NCI-H2081 (cell line): ENCODE measurements around the gene SLC27A3.
A peak's percentile ranks its signal among the peaks of the same experiment; 100 is the strongest.
"Not testable (repeated sequence)": the region's sequence is repeated elsewhere in the genome, so short reads cannot be mapped to it uniquely, and the experiment has no call there.

Source experiments
- DNase-seq, 2 experiments: peaks; one replicate each; lab custom pipeline; 2025; lab: John Stamatoyannopoulos, UW

SLC27A3 gene

DNA sequence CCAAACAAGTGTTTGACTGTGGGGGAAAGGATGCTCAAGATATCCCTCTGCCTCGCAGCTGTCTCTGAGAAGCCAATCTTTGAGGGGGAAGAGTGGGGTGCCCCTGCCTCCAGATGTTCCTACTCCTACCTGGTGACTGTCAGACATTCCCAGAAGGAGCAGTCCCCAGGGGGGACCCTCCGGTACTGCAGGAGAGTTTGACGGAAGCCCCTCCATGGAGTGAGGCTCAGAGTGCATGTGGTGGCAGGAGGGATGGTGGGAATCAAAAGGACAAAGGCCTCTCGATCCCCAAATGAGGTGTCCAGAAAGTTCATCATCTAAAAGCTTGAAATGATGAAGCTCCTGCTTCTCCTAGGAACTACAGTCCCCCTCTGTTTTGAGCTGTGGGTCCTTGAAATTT, 5.3 kb downstream of the SLC27A3 start:
- no peak for DNase-seq

DNA sequence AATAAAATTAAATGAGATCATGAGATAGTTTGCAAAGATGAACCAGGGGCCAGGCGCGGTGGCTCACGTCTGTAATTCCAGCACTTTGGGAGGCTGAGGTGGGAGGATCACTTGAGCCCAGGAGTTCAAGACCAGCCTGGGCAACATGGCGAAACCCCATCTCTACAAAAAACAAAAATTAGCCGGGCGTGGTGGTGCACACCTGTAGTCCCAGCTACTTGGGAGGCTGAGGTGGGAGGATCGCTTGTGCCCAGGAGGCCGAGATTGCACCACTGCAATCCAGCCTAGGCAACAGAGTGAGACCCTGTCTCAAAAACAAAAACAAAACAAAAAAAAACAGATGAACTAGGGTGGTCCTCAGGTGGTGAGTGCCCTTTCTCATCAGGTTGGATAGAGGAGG, 7.4 kb downstream of the SLC27A3 start:
- DNase-seq = not testable (repeated sequence)

DNA sequence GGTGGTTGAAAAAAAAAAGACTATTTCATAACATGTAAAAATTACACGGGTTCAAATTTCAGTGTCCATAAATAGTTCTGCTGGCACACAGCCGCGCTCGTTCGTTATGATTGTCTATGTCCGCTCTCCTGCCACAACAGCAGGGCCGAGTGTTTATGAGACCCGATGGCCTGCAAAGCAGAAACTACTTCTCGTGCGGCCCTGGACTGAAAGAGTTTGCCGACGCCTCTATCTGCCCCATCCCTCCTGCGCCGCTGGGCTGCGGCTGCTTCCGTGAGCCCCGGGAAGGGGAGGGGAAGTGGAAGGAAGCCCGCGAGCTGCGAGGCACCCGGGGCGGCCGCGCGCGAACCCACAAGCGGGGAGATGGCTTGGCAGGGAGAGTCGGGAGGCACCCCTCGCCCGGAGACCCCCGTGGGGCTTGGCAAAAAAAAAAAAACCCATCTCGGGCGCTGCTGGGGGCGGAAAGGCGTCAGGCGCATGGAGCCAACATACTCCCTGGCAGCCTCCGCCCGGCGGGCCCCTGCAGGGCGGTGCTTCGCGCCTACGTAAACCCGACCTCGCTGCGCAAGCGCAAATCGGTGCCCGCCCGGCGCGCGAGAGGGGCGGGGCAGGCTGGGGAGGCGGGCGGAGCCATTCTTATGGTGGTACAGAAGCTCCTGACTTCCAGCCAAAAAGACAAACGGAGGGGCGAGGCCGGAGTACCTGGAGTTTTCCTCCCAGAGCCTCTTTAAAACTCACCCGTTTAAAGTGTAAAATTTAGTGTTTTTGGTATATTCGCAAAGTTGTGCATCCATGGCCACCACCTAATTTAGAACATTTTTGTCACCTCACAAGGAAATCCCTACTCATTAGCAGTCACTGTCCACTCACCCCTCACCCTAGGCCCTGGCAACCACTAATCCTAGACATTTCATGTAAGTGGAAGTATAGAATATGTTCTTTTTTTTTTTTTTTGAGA, 8.3 kb downstream of the SLC27A3 start:
- peak; percentile 94 to 96 for DNase-seq

DNA sequence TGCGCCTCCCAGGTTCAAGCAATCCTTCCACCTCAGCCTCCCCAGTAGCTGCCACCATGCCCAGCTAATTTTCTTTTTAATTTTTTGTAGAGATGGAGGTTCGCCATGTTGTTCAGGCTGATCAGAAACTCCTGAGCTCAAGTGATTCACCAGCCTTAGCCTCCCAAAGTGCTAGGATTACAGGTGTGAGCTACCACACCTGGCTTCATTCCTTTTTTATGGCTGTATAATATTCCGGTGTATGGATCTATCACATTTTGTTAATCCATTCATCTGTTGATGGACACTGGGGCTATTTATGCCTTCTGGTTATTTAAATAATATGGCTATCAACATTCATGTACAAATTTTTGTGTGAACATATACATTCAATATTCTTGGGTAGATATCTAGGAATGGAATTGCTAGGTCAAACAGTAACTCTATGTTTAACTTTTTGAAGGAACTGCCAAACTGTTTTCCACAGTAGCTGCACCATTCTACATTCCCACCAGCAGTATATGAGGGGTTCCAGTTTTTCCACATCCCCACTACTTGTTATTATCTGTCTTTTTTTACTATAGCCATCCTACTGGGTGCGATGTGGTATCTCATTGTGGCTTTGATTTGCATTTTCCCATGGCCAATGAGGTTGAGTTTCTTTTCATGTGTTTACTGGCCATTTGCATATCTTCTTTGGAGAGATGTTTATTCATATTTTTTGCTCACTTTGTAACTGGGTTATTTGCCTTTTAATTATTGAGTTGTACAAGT, 11.0 kb downstream of the SLC27A3 start:
- no peak for DNase-seq

DNA sequence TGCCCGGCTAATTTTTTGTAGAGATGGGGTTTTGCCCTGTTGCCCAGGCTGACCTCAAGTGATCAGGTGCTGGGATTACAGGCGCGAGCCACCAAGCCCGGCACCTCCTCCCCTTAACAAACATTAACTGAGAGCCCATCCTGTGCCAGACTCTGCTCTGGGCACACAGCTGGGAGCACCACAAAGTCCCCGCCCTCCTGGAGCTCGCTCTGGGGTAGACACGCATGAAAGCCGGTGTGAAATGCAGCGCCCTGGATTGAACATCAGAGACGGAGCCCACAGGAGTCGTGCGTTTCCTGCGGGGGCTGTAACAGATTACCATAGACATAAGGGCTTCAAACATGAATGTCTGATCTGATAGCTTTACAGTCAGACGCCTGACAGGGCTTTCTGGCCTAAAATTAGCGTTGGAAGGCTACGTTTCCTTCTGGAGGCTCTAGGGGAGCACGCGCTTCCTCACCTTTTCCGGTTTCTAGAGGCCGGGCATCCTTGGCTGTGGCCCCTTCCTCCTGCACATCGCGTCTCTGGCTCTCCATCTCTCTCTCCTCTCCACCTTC, 14.3 kb downstream of the SLC27A3 start:
- no peak for DNase-seq

DNA sequence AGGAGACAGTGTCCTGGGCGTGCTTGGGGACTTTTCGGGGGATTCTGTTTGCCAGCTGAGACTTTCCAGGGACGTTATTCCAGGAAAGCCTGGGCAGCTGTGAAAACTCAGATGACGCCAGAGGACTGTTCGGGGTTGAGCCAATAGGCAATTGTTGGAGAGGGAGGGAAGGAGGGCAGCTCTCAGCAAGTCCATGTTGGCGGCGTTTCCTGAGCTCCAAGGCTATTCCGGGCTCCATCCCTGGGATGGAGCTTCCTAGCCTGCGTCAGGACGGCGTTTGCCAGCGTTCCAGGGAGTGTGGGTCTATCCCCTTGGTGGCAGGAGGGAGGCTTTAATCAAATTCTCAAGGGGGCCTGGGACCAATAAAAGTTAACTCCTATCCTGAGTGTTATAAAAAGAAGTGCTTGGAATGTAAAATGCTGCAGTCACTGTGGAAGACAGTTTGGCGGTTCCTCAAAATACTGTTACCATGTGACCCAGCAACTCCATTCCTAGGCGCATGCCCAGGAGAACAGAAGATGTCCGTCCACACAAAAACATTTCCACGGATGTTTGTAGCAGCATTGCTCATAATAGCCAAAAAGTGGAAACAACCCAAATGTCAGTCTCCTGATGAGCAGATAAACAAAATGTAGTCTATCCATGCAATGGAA, 15.2 kb downstream of the SLC27A3 start:
- DNase-seq = no peak

DNA sequence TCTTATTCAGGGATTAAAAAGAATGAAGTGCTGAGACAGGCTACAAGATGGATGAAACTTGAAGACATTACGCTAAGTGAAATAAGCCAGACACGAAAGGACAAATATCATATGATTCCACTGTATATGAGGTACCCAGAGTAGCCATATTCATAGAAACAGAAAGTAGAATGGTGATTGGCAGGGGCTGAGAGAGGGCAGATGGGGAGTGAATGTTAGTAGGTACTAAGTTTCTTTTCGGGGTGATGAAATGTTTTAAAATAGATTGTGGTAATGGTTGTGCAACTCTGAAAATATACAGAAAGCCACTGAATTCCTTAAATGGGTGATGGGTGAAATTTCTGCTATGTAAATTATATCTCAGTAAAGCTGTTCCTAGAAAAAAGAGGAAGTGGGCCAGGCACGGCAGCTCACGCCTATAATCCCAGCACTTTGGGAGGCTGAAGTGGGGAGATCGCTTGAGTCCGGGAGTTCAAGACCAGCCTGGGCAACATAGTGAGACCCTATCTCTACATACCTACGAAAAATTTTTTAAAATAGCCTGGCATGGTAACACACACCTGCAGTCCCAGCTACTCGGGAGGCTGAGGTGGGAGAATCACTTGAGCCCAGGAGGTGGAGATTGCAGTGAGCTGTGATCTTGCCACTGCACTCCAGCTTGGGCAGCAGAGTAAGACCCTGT, 15.9 kb downstream of the SLC27A3 start:
- DNase-seq = no peak

DNA sequence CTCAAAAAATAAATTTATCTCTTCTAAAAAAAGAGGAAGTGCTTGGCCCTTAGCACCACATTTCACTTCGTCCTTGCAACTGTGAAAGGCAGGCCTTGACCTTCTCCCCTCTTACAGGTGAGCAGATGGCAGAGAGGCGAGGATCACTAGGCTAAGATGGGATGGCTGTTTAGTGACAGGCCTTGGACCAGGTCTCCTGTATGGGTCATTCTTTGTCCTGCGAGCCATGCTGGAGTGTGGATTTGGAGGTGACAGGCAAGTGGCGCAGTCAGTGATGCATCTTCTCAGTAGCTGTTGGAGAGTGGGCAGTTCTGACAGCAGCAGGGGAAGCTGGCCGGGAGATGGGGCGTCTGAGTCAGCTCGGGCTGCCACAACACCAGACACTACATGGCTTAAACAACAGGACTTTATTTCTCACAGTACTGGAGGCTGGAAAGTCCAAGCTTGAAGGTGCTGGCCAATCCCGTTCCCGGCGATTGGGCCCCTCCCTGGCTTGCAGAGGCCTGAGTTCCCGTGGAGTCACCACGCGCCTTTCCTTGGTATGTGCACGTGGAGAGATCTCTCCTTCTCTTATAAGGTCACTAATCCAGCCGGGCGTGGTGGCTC, 16.5 kb downstream of the SLC27A3 start:
- DNase-seq = no peak

DNA sequence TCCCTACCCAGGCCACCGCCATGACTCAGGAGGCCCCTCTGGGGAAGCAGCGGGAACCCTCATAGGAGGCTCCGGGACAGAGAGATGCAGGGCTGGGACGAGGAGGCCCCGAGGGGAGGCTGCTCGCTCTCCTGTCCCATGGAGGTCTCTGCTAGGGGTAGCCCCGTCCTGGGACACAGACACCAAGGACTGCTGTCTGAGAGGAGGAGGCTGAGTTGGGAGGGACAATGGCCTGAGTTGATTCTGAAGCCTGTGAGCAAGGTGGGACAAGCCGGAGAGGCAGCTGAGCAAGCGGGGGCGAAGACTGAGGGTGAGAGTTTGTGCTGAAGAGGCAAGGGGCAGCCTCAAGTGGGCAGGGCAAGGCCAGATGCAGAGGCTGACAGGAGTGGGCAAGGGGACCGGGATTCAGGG, 17.4 kb downstream of the SLC27A3 start:
- no peak for DNase-seq

DNA sequence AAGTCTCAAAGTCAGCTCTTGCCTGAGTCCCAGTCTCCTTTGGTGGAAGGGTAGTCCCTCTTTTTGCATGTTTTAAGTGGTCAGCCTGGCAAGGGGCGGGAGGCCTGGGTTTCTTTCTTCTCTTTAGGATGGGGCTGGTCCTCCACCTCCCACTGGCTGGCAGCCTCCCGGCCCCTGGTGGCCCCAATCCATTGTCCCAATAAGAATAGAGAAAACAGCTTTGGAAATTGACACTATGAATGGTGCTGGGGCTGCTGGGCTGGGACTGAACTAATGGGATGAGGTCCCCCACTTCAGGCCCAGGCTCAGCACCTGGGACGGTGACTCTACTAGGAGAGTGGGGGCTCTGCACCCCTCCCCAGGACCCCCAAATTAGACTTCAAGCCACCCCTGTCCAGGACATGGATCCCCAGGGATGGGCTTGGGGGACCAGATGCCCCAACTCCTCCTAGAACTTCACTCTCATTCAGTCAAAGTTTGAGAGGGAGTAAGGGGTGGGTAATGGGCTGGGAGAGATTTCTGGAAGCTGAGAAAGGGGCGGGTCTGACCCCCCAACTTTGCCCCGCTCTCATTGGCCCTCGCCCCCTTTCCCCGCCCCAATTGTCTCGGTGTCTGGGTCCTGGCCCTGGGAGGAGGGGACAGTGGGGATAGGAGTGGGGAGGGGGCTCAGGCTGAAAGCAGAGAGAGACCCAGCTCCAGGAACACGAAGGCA, 18.2 kb downstream of the SLC27A3 start:
- no peak for DNase-seq

DNA sequence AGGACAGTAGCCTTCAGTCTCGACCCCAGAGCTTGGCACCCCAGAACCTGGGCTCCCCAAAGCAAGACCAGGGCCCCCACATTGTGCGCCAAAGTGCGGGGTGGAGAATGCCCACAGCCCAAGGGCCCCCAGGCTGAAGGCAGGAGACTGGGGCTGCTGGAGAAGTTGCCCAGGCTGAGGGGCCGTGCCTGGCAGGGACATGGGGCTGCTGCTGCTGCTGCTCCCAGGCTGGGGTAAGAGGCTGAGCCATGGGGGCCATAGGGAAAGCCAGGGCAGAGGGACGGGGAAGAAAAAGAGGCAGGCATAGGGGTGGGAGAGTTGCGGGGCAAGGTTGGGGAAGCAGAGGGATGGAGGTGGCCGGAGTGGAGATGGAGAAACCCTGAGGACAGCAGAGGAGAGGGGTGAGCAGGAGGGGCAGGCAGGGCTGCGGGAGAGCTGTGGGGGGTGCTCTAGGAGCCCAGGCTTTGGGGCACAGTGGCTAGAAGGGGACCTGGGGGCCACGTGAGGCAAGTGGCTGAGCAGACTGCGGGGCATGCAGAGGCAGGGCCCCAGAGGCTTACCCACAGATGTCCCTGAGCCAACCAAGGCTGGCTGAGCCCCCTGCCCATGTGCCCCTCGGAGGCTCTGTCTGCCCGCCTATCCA, 18.9 kb downstream of the SLC27A3 start:
- DNase-seq = no peak

DNA sequence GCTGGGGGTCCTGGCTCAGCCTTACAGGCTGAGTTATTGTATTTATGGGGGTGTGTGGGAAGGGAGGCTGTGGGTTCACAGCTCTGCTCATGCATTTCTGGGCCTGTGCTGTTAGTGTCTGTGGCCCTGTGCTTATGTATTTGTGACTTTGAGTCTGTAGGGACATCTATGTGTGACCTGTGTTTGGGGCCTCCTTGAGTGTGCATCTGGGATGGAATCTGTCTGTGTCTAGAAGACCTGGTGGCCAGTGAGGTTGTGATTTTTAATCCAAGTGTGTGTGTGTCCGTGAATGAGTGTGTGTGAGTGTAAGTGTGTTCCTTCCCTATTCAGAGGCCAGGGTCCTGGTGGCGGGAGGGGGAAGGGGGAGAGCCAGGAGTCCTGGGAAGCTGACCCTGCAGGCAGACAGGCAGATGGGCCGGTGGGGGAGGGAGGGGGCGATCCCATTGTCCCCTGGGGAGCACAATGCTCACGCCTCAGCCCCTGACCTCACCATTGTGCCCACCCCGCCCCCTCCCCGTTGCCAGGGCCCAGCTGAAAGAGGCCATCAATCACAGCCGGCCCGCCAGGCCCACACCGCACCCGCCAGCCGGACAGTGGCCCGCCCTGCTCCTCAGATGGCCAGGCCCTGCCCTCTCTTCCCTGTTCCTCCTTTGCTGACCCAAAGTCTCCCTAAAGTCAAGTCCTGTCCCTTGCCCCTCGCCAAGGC, 19.6 kb downstream of the SLC27A3 start:
- DNase-seq = no peak

DNA sequence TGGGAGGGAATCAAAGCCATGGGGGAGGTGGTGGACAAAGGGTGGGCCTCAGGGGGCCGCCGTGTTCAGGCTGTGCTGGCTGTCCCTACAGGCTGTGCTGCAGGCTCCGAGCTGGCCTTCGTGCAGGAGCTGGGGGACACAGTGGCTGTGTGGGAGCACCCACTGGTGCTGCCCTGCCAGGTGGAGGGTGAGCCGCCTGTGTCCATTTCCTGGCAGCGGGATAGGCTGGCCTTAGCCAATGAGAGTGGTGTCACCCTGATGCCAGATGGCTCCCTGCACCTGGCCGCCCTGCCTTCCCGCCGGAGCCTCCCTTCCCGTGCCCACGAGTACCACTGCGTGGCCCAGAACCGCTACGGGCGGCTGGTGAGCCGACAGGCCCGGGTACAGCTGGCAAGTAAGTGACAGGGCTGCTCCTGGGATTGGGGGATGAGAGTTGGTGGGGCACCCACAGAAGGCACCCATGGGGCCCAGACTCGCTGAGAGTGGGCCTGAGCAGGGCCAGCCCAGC, 20.2 kb downstream of the SLC27A3 start:
- no peak for DNase-seq

DNA sequence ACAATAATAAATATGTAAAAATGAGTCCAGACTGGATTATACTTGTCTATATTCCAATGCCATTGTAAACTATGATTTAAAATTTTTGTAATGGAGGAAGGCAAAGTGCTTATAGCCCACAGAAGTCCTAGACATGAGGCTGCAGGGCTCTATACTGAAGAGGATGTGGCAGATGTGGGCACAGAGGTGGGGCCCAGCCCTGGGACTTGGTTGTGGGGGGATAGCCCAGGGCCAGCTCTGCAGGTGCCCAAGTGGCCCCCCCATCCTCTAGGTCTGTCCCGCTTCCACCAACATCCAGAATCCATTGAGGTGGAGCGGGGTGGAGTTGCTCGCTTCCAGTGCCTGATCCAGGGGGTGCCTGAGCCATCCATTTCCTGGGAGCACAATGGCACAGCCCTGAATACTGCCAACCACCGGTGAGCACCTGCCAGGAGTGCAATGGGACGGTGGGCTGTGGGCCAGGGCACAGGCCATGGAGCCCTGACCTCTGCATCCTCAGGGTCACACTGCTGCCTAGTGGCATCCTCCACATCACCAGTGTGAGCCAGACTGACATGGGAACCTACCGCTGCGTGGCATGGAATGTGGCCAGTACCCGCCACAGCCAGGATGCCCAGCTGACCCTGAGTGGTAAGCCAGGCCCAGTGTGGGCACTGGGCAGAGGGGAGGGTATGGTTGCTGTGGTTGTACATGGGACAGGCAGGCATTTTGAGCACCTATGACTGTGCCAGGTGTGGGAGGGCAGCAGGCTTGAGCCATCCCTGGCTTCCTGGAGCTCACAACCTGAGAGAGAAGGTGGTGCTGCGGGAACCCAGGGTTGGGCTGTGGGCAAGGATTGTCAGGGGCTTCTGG, 21.0 kb downstream of the SLC27A3 start:
- DNase-seq = no peak

DNA sequence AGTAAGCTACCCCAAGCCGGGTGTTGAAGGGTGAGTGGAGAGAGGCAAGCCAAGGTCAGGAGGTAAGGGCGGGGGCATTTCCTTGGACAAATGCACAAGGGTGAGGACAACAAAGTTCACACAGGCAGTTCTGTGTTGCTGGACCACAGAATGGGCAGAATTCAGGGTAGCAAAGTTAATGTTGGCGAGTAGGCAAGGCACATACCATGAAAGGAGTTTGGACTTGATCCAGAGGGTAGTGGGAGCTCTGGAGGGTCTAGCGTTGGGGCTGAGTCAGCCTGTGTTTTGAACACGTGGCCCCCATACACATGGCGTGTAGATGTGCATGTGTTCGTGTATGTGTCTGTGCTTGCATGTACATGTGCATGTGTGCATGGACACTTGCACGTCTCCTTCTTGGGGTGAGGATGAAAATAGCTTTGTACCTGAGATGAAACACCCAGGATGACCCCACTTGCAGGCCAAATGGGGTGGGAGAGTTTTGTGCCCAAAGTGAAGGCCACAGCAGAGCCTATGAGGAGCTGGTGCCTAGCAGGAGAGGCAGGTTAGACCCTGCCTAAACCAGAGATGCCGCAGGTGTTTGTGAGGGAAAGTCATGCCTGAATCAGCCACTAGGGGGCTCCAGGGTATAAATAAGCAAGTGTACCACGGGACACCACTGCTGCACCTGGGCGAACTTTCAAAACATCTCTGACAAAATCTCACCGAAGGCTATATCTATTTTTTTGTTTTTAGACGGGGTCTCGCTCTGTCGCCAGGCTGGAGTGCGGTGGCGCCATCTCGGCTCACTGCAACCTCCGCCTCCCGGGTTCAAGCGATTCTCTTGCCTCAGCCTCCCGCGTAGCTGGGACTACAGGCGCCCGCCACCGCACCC, 21.8 kb downstream of the SLC27A3 start:
- DNase-seq = peak; percentile 76 to 86

DNA sequence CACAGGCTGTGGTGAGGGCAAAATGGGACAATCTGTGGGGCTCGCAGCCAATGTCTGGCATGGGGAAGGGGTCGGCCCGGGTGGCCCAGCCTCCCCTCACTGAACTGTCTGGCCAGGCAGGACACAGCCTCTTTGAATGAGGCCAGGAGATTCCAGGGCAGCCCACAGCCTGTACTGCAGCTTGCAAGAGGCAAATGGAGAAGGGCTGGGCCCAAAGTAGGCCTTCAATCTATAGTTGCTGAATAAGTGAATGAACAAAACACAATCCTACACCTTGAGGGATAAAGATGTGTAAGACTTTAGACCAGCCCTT, 23.2 kb downstream of the SLC27A3 start:
- DNase-seq = no peak

DNA sequence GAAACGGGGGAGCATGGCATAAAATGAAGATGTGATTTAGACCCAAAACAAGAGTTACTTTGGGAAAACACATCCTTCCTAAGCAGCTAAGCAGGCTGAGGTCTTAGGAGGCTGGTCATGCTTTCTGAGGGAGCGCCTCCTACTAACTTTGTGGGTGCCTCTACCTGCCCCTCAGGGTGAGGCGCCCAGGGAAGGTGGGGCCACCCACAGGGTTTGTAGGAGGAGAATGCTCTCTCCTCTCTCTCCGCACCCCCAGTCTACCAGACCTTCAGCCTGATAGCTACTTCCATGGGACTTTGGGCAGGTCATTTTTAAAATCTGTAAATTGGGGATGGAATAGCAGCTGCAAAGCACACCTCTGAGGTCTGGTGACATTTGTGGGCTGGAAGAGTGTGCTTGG, 23.8 kb downstream of the SLC27A3 start:
- DNase-seq = no peak
